CD14-positive monocyte (primary cell): Measurements from ENCODE around the gene NRXN3. TPM values are rescaled to one million over a fixed set of nuclear protein-coding genes. Genes with fewer than 3 reads are reported as not detected.

Experiments
- DNase-seq, 3 donors: peaks; one replicate each; pipeline ENCODE4 v3.0.0-alpha.2; 2011 to 2022
- H2AFZ ChIP-seq: 2 replicates; pipeline ENCODE4 v1.6.0; 2012; ENCODE audit warnings: mild to moderate bottlenecking, low read depth, low read length, inconsistent platforms; ENCODE audit not compliant: insufficient read depth, poor library complexity, severe bottlenecking
- H3K27ac ChIP-seq, 2 donors: 1 replicate in 1 of 2; 2 replicates in 1 of 2; pipeline ENCODE4 v1.5.1; 2012 to 2013; ENCODE audit warnings: low read length in 2 of 2, control low read depth in 1 of 2, inconsistent platforms in 1 of 2, low read depth in 1 of 2, mild to moderate bottlenecking in 1 of 2
- H3K27me3 ChIP-seq, 2 donors: one replicate each; pipeline versions ENCODE4 v1.6.0 to v1.6.1; 2011 to 2013; ENCODE audit warnings: low read length in 2 of 2; ENCODE audit not compliant: control insufficient read depth in 2 of 2, insufficient read depth in 2 of 2
- H3K36me3 ChIP-seq, 2 donors: replicated peaks in 1 of 2; 1 replicate in 1 of 2; 2 replicates in 1 of 2; pipeline versions ENCODE4 v1.5.1 to v1.6.1; 2012 to 2013; ENCODE audit warnings: low read length in 2 of 2, control low read depth in 1 of 2, inconsistent platforms in 1 of 2, mild to moderate bottlenecking in 1 of 2; ENCODE audit not compliant: insufficient read depth in 2 of 2, control insufficient read depth in 1 of 2
- H3K4me1 ChIP-seq, 2 donors: 1 replicate in 1 of 2; 2 replicates in 1 of 2; pipeline versions ENCODE4 v1.5.1 to v1.6.1; 2012 to 2013; ENCODE audit warnings: low read length in 2 of 2, control low read depth in 1 of 2, inconsistent platforms in 1 of 2, mild to moderate bottlenecking in 1 of 2, moderate library complexity in 1 of 2; ENCODE audit not compliant: insufficient read depth in 2 of 2, control insufficient read depth in 1 of 2
- H3K4me2 ChIP-seq: replicated peaks from 2 replicates; pipeline ENCODE3; 2012; ENCODE audit warnings: low read length, moderate library complexity, mild to moderate bottlenecking; ENCODE audit not compliant: poor library complexity, severe bottlenecking; ENCODE audit errors: extremely low read depth
- H3K4me3 ChIP-seq, 3 experiments: fragments of 200-600 bp in 1 of 3; sonication (generic) in 1 of 3; replicated peaks in 1 of 3; 1 replicate in 2 of 3; 2 replicates in 1 of 3; pipeline ENCODE4 v1.5.1; 2011 to 2013; ENCODE audit warnings: low read length in 3 of 3, mild to moderate bottlenecking in 3 of 3, control low read depth in 2 of 3, low read depth in 2 of 3, inconsistent platforms in 1 of 3, moderate library complexity in 1 of 3
- H3K79me2 ChIP-seq: 2 replicates; pipeline ENCODE4 v1.6.0; 2012; ENCODE audit warnings: mild to moderate bottlenecking, control low read depth, inconsistent platforms, low read length, moderate library complexity; ENCODE audit not compliant: insufficient read depth
- H3K9ac ChIP-seq: 2 replicates; pipeline ENCODE4 v1.6.0; 2017; ENCODE audit warnings: low read length, mild to moderate bottlenecking; ENCODE audit not compliant: insufficient read depth, poor library complexity, severe bottlenecking
- H3K9me3 ChIP-seq, 2 donors: replicated peaks in 1 of 2; 1 replicate in 1 of 2; 2 replicates in 1 of 2; pipeline versions ENCODE4 v1.5.1 to v1.6.1; 2012 to 2013; ENCODE audit warnings: low read length in 2 of 2, control low read depth in 1 of 2; ENCODE audit not compliant: control insufficient read depth in 1 of 2, insufficient read depth in 1 of 2
- H4K20me1 ChIP-seq: 2 replicates; pipeline ENCODE4 v1.6.0; 2012; ENCODE audit warnings: mild to moderate bottlenecking, low read length, control low read depth, moderate library complexity; ENCODE audit not compliant: insufficient read depth
- H3K27ac Mint-ChIP-seq, 7 donors: one replicate each; pipeline ENCODE4 v1.8.0; 2020; ENCODE audit warnings: mild to moderate bottlenecking in 7 of 7, mixed read lengths in 7 of 7, moderate library complexity in 6 of 7, inconsistent platforms in 2 of 7
- H3K27me3 Mint-ChIP-seq, 3 donors: one replicate each; pipeline ENCODE4 v1.8.0; 2021 to 2022; ENCODE audit warnings: low read depth in 3 of 3, mild to moderate bottlenecking in 3 of 3, mixed read lengths in 3 of 3, moderate library complexity in 3 of 3, inconsistent platforms in 1 of 3
- H3K36me3 Mint-ChIP-seq, 2 donors: one replicate each; pipeline ENCODE4 v1.8.0; 2020; ENCODE audit warnings: mixed read lengths in 2 of 2, inconsistent platforms in 1 of 2, mild to moderate bottlenecking in 1 of 2
- H3K4me1 Mint-ChIP-seq: one replicate; pipeline ENCODE4 v1.8.0; 2020; ENCODE audit warnings: mild to moderate bottlenecking, mixed read lengths
- H3K4me3 Mint-ChIP-seq, 2 donors: one replicate each; pipeline ENCODE4 v1.8.0; 2020; ENCODE audit warnings: mild to moderate bottlenecking in 2 of 2, mixed read lengths in 2 of 2, moderate library complexity in 1 of 2
- H3K9me3 Mint-ChIP-seq, 7 donors: one replicate each; pipeline ENCODE4 v1.8.0; 2020 to 2022; ENCODE audit warnings: mixed read lengths in 7 of 7, mild to moderate bottlenecking in 6 of 7, moderate library complexity in 6 of 7, inconsistent platforms in 2 of 7
- WGBS: methylation state at CpG from one replicate; pipeline ENCODE4 v1.1.5; 2013; ENCODE audit warnings: missing lambda C conversion rate; ENCODE audit not compliant: insufficient coverage; 5-methylcytosine and 5-hydroxymethylcytosine counted together
- intact Hi-C, 2 donors: fragments of 100-400 bp; cut with micrococcal nuclease; formaldehyde crosslinking; loops; one replicate each; pipeline versions ENCODE4 v1.15.0 to v1.15.1; 2023
- polyA plus RNA-seq, 3 donors: library from polyadenylated mRNA; depleted of rRNA in 1 of 3; unstranded in 2 of 3; stranded (reverse) in 1 of 3; fragments of 300-500 nt in 2 of 3; fragments of >200 nt in 1 of 3; fragmentation: Illumina TruSeq in 2 of 3; gene quantifications; 1 replicate in 2 of 3; 2 replicates in 1 of 3; pipeline ENCODE4 v1.2.3, GENCODE V29; 2012 to 2021
- TF ChIP-seq, protein P1 (sequence below): fragments of 200-600 bp; IDR thresholded peaks from one replicate; pipeline ENCODE4 v1.8.0; 2022; ENCODE audit warnings: antibody characterized with exemption, mild to moderate bottlenecking

Gene NRXN3
- polyA plus RNA-seq, 3 donors = not detected

DNA sequence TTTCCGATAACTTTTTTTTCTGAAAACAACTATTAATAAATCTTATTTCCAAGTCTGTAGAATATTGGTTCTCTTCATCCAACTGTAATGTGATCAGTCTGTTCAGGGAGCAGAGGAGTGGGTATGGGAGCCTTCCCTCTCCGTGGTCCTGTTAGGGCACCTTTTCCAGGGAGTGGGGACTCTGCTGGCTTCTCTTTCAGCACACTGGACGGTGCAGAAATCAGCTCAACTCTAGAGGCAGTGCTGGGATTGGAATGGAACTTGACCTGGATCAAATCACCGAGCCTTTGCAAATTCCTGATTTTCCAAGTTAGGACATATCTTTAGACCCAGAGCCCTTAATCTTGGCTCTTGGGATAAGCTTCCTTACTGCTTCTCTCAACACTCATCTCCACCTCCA lies 1410.7 kb downstream of the NRXN3 start:
- DNase-seq = no peak
- peak overlapping the region in 1 of 2 donors; percentile 49 for H3K4me3 Mint-ChIP-seq
- no peaks in the 10 kb centered on the region for H3K79me2 ChIP-seq
- H4K20me1 ChIP-seq = no peaks in the 10 kb centered on the region
- H2AFZ ChIP-seq = no peak overlapping the region
- H3K4me1 ChIP-seq = no peaks in the 10 kb centered on the region
- H3K27ac Mint-ChIP-seq = no peak overlapping the region
- H3K36me3 Mint-ChIP-seq = no peaks in the 10 kb centered on the region
- no peak overlapping the region for H3K4me3 ChIP-seq
- no peaks in the 10 kb centered on the region for H3K36me3 ChIP-seq
- no peak overlapping the region for H3K9ac ChIP-seq
- no peak overlapping the region for H3K4me2 ChIP-seq
- intact Hi-C loops = no loop called here
- no peak overlapping the region for H3K27ac ChIP-seq
- peaks cover 0 to 6% (median 0%) of the 10 kb centered on the region in 7 donors for H3K9me3 Mint-ChIP-seq
- H3K9me3 ChIP-seq = peaks cover 0 to 3% of the 10 kb centered on the region in 2 donors
- WGBS = 86% methylated on average over 2 of the region's 4 CpGs
- H3K27me3 Mint-ChIP-seq = no peaks in the 10 kb centered on the region
- no peaks in the 10 kb centered on the region for H3K27me3 ChIP-seq
- H3K4me1 Mint-ChIP-seq = no peaks in the 10 kb centered on the region
- TF ChIP-seq, protein P1, sequence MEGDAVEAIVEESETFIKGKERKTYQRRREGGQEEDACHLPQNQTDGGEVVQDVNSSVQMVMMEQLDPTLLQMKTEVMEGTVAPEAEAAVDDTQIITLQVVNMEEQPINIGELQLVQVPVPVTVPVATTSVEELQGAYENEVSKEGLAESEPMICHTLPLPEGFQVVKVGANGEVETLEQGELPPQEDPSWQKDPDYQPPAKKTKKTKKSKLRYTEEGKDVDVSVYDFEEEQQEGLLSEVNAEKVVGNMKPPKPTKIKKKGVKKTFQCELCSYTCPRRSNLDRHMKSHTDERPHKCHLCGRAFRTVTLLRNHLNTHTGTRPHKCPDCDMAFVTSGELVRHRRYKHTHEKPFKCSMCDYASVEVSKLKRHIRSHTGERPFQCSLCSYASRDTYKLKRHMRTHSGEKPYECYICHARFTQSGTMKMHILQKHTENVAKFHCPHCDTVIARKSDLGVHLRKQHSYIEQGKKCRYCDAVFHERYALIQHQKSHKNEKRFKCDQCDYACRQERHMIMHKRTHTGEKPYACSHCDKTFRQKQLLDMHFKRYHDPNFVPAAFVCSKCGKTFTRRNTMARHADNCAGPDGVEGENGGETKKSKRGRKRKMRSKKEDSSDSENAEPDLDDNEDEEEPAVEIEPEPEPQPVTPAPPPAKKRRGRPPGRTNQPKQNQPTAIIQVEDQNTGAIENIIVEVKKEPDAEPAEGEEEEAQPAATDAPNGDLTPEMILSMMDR = no peak

DNA sequence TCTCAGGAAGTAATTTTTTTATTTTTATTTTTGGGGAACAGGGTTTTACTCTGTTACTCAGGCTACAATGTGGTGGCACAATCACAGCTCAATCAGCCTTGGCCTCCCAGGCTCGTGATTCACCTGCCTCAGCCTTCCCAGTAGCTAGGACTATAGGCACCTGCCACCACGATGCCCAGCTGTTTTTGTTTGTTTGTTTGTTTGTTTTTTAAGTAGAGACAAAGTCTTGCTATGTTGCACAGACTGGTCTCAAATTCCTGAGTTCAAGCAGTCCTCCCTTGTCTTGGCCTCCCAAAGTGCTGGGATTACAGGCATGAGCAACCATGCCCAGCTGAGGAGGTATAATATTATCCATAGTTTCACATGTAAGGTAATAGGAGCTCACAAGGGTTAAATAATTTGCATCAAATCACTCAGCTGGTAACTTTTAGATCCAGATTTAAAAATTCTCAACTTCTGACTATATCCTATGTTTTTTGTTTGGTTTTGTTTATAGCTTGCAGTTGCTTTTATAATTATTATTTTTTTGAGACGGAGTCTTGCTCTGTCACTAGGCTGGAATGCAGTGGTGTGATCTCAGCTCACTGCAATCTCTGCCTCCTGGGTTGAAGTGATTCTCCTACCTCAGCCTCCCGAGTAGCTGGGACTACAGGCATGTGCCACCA lies 1411.9 kb downstream of the NRXN3 start:
- no peaks in the 10 kb centered on the region for H3K4me1 Mint-ChIP-seq
- Histone ChIP-seq H3K79me2 (no peaks in the 10 kb centered on the region), H3K9me3 (peaks cover 0 to 3% of the 10 kb centered on the region in 2 donors), H3K9ac (no peak overlapping the region), H3K4me3 (no peak overlapping the region), H3K4me2 (no peak overlapping the region), H2AFZ (no peak overlapping the region), H3K27ac (no peak overlapping the region), H3K4me1 (no peaks in the 10 kb centered on the region), H3K36me3 (no peaks in the 10 kb centered on the region), H3K27me3 (no peaks in the 10 kb centered on the region), H4K20me1 (no peaks in the 10 kb centered on the region)
- H3K27ac Mint-ChIP-seq = no peak overlapping the region
- H3K9me3 Mint-ChIP-seq = peaks cover 0 to 6% (median 0%) of the 10 kb centered on the region in 7 donors
- intact Hi-C loops = no loop called here
- H3K27me3 Mint-ChIP-seq = no peaks in the 10 kb centered on the region
- H3K36me3 Mint-ChIP-seq = no peaks in the 10 kb centered on the region
- DNase-seq = no peak
- no peak overlapping the region for H3K4me3 Mint-ChIP-seq
- TF ChIP-seq, protein P1 = no peak
- WGBS = 89% methylated on average over 3 of the region's 4 CpGs
